SU-DHL-6 (cell line): Measurements from ENCODE around the gene FBXW7.

ENCODE experiments used
- CTCF ChIP-seq: fragments of 200-600 bp; sonication (generic); IDR thresholded peaks from one replicate; pipeline ENCODE4 v1.5.1; 2017; ENCODE audit warnings: antibody characterized with exemption, mild to moderate bottlenecking, low read length, moderate library complexity; ENCODE audit not compliant: insufficient read depth, poor library complexity, severe bottlenecking
- EZH2phosphoT487 ChIP-seq: fragments of 200-600 bp; sonication (generic), shearing (Covaris generic); conservative IDR thresholded peaks from 2 replicates; pipeline ENCODE4 v1.6.1; 2018; ENCODE audit warnings: mild to moderate bottlenecking, antibody characterized with exemption, low read length, moderate library complexity, mixed read lengths

DNA sequence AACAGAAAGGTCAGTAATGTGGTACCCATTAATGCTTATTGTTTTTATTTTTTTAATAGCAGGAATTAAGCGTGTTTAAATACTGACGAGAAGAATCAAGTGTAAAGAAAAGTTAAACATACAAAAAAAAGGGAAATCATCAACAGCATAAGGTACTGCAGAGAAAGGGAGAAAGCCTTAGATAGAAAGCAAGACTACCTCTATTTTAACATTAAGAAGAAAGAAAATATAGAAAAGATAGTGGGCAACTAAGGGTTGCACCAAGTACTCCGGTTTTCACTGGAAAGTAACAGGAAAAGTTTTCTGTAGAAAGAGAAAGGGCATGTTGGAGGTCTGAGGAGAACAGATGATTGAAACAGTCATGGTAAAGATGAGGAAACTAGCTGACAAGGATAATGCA is 41.9 kb downstream of the FBXW7 start:
- TF ChIP-seq CTCF, result no peak
- TF ChIP-seq EZH2phosphoT487, result no peak
